GM12878 (cell line): ENCODE results near the gene SNRNP25. TPM values are rescaled to one million over a fixed set of nuclear protein-coding genes. Genes with fewer than 3 reads are reported as not detected.

Experiments used
- ATAC-seq: fragments of 200-7000 bp; cut with Tn5 transposase; 3 replicates; pipeline ENCODE4 v1.9.1; 2020; ENCODE audit warnings: mild to moderate bottlenecking, moderate library complexity
- BruUV-seq: library from RNA; stranded (reverse); fragments of 400-500 nt; replicated peaks from 2 replicates; lab custom pipeline; 2021; lab: Mats Ljungman, UMichigan
- CTCF ChIA-PET: fragments of 300-600 bp; sonication (Branson Sonifier 250); formaldehyde crosslinking; extraction: SDS; loops from one replicate; lab custom pipeline; 2021; ENCODE audit warnings: inconsistent platforms; lab: Yijun Ruan, JAX
- POLR2A ChIA-PET: fragments of 350-600 bp; formaldehyde crosslinking; extraction: SDS; loops from one replicate; lab custom pipeline; 2021; ENCODE audit warnings: inconsistent platforms; lab: Charles Lee
- RAD21 ChIA-PET: fragments of 300-600 bp; sonication (Branson Sonifier 250); formaldehyde crosslinking; loops from one replicate; lab custom pipeline; 2023; ENCODE audit warnings: antibody characterized with exemption; ENCODE audit not compliant: unreplicated experiment; lab: Charles Lee
- SMC1A ChIA-PET: fragments of 300-600 bp; sonication (Branson Sonifier 250); formaldehyde crosslinking; loops from one replicate; lab custom pipeline; 2023; ENCODE audit not compliant: unreplicated experiment, uncharacterized antibody; lab: Charles Lee
- DNase-seq: peaks from one replicate; pipeline ENCODE4 v3.0.0-alpha.2; 2011; ENCODE audit warnings: low read depth, low spot score
- FAIRE-seq: peaks from 3 replicates; lab custom pipeline; 2011; peaks lifted over from hg19 to GRCh38; lab: Jason Lieb, UNC
- H2AFZ ChIP-seq: 2 replicates; pipeline ENCODE4 v1.6.0; 2011; ENCODE audit warnings: low read depth, low read length, control low read depth; ENCODE audit not compliant: control insufficient read depth
- H3K27ac ChIP-seq: 2 replicates; pipeline ENCODE4 v1.5.1; 2011; ENCODE audit warnings: control low read depth; ENCODE audit not compliant: control insufficient read depth, insufficient read depth
- H3K27me3 ChIP-seq, 2 experiments: replicated peaks in 1 of 2; 2 replicates each; pipeline versions ENCODE4 v1.6.0 to v1.6.1; 2011; ENCODE audit warnings: low read length in 1 of 2; ENCODE audit not compliant: control insufficient read depth in 2 of 2, insufficient read depth in 2 of 2
- H3K36me3 ChIP-seq, 2 experiments: 2 replicates each; pipeline ENCODE4 v1.5.1; 2011; ENCODE audit warnings: low read length in 1 of 2; ENCODE audit not compliant: control insufficient read depth in 2 of 2, insufficient read depth in 2 of 2
- H3K4me1 ChIP-seq: 2 replicates; pipeline ENCODE4 v1.6.1; 2011; ENCODE audit warnings: mild to moderate bottlenecking, low read length, moderate library complexity, mixed read lengths; ENCODE audit not compliant: control insufficient read depth, insufficient read depth
- H3K4me2 ChIP-seq: 2 replicates; pipeline ENCODE4 v1.6.0; 2011; ENCODE audit warnings: control low read depth; ENCODE audit not compliant: control insufficient read depth, insufficient read depth
- H3K4me3 ChIP-seq: fragments of 200-600 bp; sonication (generic); 2 replicates; pipeline ENCODE4 v1.5.1; 2016
- H3K79me2 ChIP-seq: 2 replicates; pipeline ENCODE4 v1.6.0; 2011; ENCODE audit warnings: low read length; ENCODE audit not compliant: control insufficient read depth, insufficient read depth
- H3K9ac ChIP-seq: 2 replicates; pipeline ENCODE4 v1.8.0; 2011; ENCODE audit warnings: low read length, control low read depth, mixed read lengths; ENCODE audit not compliant: control insufficient read depth, insufficient read depth
- H3K9me3 ChIP-seq: replicated peaks from 3 replicates; pipeline ENCODE4 v1.5.1; 2011; ENCODE audit warnings: mild to moderate bottlenecking, low read length; ENCODE audit not compliant: control insufficient read depth, insufficient read depth
- H4K20me1 ChIP-seq: 2 replicates; pipeline ENCODE4 v1.6.0; 2011; ENCODE audit not compliant: control insufficient read depth, insufficient read depth
- IRF5 ChIP-seq: fragments of 450-650 bp; IDR thresholded peaks from 2 replicates; pipeline ENCODE4 v1.6.1; 2017; ENCODE audit warnings: borderline replicate concordance
- RAD21 ChIP-seq: IDR thresholded peaks from 2 replicates; pipeline ENCODE4 v1.6.1; 2011; ENCODE audit warnings: mild to moderate bottlenecking, low read depth, low read length, moderate library complexity; ENCODE audit not compliant: insufficient read depth
- ZNF384 ChIP-seq: IDR thresholded peaks from 2 replicates; pipeline ENCODE4 v1.6.1; 2012; ENCODE audit warnings: low read depth, mild to moderate bottlenecking, low read length, improper control_type of control experiment, borderline replicate concordance
- WGBS: methylation state at CpG from one replicate; pipeline ENCODE4 v1.1.6; 2016; ENCODE audit warnings: low lambda C conversion rate; ENCODE audit not compliant: insufficient replicate concordance, insufficient coverage; ENCODE audit errors: missing lambda C conversion rate; 5-methylcytosine and 5-hydroxymethylcytosine counted together
- in situ Hi-C: fragments of 300-500 bp; cut with MboI; formaldehyde crosslinking; loops from 9 replicates; pipeline ENCODE4 v1.14.3; 2018; ENCODE audit warnings: mixed read lengths
- intact Hi-C: fragments of 100-400 bp; cut with micrococcal nuclease; formaldehyde crosslinking; loops from one replicate; pipeline ENCODE4 v1.14.2; 2022; ENCODE audit not compliant: unreplicated experiment
- polyA plus RNA-seq, 11 experiments: library from polyadenylated mRNA; depleted of rRNA in 4 of 11; unstranded in 6 of 11; stranded (reverse) in 5 of 11; fragments of >200 nt; fragmentation: Nextera tagmentation in 4 of 11; fragmentation: Illumina TruSeq in 1 of 11; extraction: Ambion mirVana in 4 of 11; extraction: Trizol in 1 of 11; gene quantifications; 1 replicate in 1 of 11; 2 replicates in 10 of 11; pipeline versions ENCODE4 v1.2.1 to v1.2.3, GENCODE V29; 2011 to 2016; ENCODE audit warnings: inconsistent platforms in 2 of 11, missing spikeins in 2 of 11, low read depth in 1 of 11
- total RNA-seq, 4 experiments: library from RNA; depleted of rRNA in 3 of 4; stranded (reverse); fragments of >200 nt in 3 of 4; fragmentation: Illumina TruSeq in 1 of 4; extraction: Trizol in 1 of 4; gene quantifications; 2 replicates each; pipeline versions ENCODE4 v1.2.1 to v1.2.3, GENCODE V29; 2013 to 2021

The SNRNP25 gene
- total and polyA plus RNA-seq, 10 of the 15 experiments (the other 5 are each of a cell fraction or from before 2014, with no cell fraction given) = 40.9 to 138 (median 67.2) TPM

GRCh38 chr16:71210-71539, 17.5 kb downstream of the SNRNP25 start (continued):
- no peak for TF ChIP-seq IRF5
- TF ChIP-seq, all 136 proteins: peak for 0

GRCh38 chr16:71540-72401, 18.1 kb downstream of the SNRNP25 start:
- RAD21 ChIA-PET = interaction anchor here (1.3 kb wide), 1 partner anchor 25 kb away, joined by 6 read pairs; no protein-coding TSS in a partner anchor
- intact Hi-C loops = no loop called here
- FAIRE-seq = no peak
- Histone ChIP-seq H2AFZ (no peak overlapping the region), H4K20me1 (no peaks in the 10 kb centered on the region; the same call in 1 of the 2 replicates), H3K27ac (no peak overlapping the region), H3K27me3 (peaks cover 4 to 12% of the 10 kb centered on the region in 2 experiments; a peak in 3 of 4 replicates), H3K4me2 (peak overlapping the region; percentile 25; the same call in 1 of the 2 replicates), H3K4me3 (no peak overlapping the region), H3K4me1 (peaks cover 9% of the 10 kb centered on the region), H3K79me2 (no peaks in the 10 kb centered on the region), H3K9ac (no peak overlapping the region), H3K36me3 (no peaks in the 10 kb centered on the region), H3K9me3 (no peaks in the 10 kb centered on the region)
- BruUV-seq = no TSS peak
- SMC1A ChIA-PET = interaction anchor here (1.6 kb wide), 1 partner anchor 14 kb away, joined by 3 read pairs; no protein-coding TSS in a partner anchor
- no peak for ATAC-seq
- POLR2A ChIA-PET = interaction anchor here (1.0 kb wide), 1 partner anchor 12 kb away, joined by 3 read pairs; no protein-coding TSS in a partner anchor
- in situ Hi-C loops = no loop called here
- CTCF ChIA-PET = interaction anchor here (0.6 to 14.2 kb wide), 2 partner anchors 11 to 25 kb away, joined by 3 to 319 read pairs; no protein-coding TSS in a partner anchor
- DNase-seq = no peak
- WGBS = 27% methylated on average over 36 of the region's 57 CpGs
- no peak for TF ChIP-seq RAD21
- TF ChIP-seq ZNF384 = no peak
